Progenitor cell of endocrine pancreas (in vitro differentiated cells): ENCODE measurements around the gene WNT4. TPM values are rescaled to one million over a fixed set of nuclear protein-coding genes. Genes with fewer than 3 reads are reported as not detected.

ENCODE experiments used
- DNase-seq: peaks from one replicate; pipeline ENCODE4 v3.0.0; 2021; ENCODE audit warnings: low spot score; ENCODE audit not compliant: unreplicated experiment
- H3K27ac Mint-ChIP-seq: 2 replicates; pipeline ENCODE4 v1.8.0; 2021; ENCODE audit warnings: mild to moderate bottlenecking, moderate library complexity, mixed read lengths
- H3K27me3 Mint-ChIP-seq: 2 replicates; pipeline ENCODE4 v1.8.0; 2021; ENCODE audit warnings: mixed read lengths
- H3K36me3 Mint-ChIP-seq: 2 replicates; pipeline ENCODE4 v1.8.0; 2022; ENCODE audit warnings: mixed read lengths; ENCODE audit not compliant: insufficient read depth
- H3K4me1 Mint-ChIP-seq: 2 replicates; pipeline ENCODE4 v1.8.0; 2021; ENCODE audit warnings: low read depth, mixed read lengths
- H3K4me3 Mint-ChIP-seq: 2 replicates; pipeline ENCODE4 v1.8.0; 2021; ENCODE audit warnings: low read depth, mild to moderate bottlenecking, moderate library complexity, mixed read lengths
- H3K9me3 Mint-ChIP-seq: 2 replicates; pipeline ENCODE4 v1.8.0; 2021; ENCODE audit warnings: low read depth, mixed read lengths
- total RNA-seq: library from RNA; stranded (reverse); gene quantifications from 2 replicates; pipeline ENCODE4 v1.2.1, GENCODE V29; 2021
- TF ChIP-seq, protein P1 (sequence below): fragments of 200-600 bp; sonication (generic); IDR thresholded peaks from one replicate; pipeline ENCODE4 v1.5.0; 2021; ENCODE audit warnings: antibody characterized with exemption, mild to moderate bottlenecking; ENCODE audit not compliant: unreplicated experiment

WNT4 gene
- total RNA-seq, 1 donor from 2014 or later, result 0.74 TPM

DNA sequence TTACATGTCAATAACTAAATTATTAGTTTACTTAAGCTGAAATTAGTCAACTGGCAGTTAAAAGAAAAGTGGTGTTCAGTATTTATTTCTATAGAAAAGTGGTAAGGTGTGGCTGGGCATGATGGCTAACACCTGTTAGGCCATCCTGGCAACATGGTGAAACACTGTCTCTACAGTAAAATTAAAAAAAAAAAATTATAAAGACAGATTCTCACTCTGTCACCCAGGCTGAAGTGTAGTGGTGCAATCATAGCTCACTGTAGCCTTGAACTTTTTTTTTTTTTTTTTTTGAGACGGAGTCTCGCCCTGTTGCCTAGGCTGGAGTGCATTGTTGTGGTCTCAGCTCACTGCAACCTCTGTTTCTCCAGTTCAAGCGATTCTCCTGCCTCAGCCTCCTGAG is 32.9 kb downstream of the WNT4 start:
- DNase-seq, result no peak
- Mint-ChIP-seq H3K9me3 (no peaks in the 10 kb centered on the region), H3K27me3 (no peaks in the 10 kb centered on the region), H3K4me1 (peaks cover 7% of the 10 kb centered on the region), H3K4me3 (no peak overlapping the region), H3K36me3 (peaks cover 14% of the 10 kb centered on the region), H3K27ac (no peak overlapping the region)
- TF ChIP-seq, protein P1, sequence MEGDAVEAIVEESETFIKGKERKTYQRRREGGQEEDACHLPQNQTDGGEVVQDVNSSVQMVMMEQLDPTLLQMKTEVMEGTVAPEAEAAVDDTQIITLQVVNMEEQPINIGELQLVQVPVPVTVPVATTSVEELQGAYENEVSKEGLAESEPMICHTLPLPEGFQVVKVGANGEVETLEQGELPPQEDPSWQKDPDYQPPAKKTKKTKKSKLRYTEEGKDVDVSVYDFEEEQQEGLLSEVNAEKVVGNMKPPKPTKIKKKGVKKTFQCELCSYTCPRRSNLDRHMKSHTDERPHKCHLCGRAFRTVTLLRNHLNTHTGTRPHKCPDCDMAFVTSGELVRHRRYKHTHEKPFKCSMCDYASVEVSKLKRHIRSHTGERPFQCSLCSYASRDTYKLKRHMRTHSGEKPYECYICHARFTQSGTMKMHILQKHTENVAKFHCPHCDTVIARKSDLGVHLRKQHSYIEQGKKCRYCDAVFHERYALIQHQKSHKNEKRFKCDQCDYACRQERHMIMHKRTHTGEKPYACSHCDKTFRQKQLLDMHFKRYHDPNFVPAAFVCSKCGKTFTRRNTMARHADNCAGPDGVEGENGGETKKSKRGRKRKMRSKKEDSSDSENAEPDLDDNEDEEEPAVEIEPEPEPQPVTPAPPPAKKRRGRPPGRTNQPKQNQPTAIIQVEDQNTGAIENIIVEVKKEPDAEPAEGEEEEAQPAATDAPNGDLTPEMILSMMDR, result no peak

DNA sequence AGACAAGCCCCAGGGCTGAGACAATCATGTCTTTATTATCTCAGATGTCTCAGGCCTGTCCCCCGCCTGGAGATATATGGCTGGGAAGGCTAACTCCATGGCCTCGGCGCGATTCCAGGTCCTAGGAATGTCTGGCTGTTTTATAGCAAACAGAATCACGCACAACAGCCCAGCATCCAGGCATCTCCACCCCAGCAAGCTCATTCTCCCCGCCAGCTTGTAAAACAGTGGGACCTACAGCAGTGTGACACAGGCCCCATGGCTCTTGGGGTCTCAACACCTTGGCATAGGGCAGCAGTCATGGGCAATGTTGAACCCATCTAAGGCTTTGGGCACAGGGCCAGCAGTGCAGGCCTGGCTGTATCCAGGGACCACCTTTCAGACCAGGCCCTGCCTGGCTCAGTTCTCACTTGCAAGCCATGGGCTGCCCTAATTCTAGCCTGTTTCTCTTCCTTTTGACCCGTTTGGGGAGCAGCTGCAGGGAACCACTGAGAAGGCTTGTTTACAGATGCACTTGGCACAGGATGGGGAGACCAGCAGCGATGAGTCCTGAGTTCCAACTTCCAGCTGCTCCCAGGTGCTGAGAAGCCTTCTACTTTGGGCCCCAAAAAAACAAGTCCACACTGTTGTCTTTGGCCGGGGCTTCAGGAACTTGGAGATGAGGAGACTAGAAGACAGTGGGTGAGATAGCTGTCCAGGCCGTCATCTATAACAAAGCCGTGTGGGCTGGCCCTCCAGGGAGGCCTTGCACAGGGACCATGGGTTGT is 34.4 kb downstream of the WNT4 start:
- Mint-ChIP-seq H3K4me3 (no peak overlapping the region), H3K9me3 (no peaks in the 10 kb centered on the region), H3K36me3 (peaks cover 21% of the 10 kb centered on the region), H3K27ac (peak overlapping the region; percentile 49), H3K4me1 (peaks cover 4% of the 10 kb centered on the region), H3K27me3 (no peaks in the 10 kb centered on the region)
- TF ChIP-seq, protein P1, result no peak
- no peak for DNase-seq

DNA sequence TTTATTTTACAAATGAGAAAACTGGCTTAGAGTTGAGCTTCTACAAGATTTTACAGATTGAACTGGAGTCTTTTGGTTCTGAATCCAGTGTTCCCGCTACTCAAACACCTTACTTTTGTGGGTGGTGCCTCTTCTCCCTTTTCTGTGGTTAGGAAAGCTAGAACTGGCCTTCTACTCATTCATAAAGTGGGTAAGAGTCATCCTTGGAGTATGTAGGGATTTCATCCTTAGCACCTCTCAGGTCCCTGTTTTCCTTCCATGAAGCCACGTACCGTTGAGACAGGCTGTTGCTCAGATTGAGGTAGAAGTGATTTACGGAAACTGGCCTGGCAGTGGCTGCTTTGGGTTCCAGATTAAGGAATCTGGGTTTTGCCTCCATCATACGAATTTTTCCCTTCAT is 35.8 kb downstream of the WNT4 start:
- TF ChIP-seq, protein P1, result no peak
- peaks cover 23% of the 10 kb centered on the region for H3K36me3 Mint-ChIP-seq
- no peak overlapping the region for H3K4me3 Mint-ChIP-seq
- H3K4me1 Mint-ChIP-seq, result peaks cover 13% of the 10 kb centered on the region
- no peaks in the 10 kb centered on the region for H3K27me3 Mint-ChIP-seq
- H3K27ac Mint-ChIP-seq, result no peak overlapping the region
- H3K9me3 Mint-ChIP-seq, result no peaks in the 10 kb centered on the region
- DNase-seq, result no peak

DNA sequence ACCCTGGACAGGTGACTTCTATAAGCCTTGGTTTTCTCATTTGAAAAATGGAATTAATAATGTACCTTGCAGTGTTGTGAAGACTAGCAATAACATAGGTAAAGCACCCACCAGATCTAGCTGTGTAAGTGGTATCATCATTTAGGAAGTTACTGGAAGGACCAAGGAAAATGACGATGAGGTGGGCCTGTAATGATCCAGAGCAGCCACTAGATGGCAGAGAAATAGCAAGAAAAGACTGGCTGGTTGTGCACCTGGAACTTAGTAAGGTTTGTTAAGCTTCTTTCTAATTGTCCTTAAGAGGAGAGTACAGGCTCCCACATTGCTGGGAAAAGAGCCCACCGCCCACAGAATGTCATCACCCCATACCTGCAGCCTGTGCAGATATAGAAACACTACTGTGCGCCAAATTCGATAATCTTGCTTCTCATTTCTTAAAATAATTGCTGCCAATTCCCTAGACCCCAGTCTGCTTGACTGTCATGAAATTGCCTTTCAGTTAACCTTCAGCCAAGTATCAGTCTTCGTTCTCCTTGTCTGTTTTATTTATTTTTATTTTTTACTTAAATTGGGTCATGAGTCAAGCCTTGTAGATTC is 37.2 kb downstream of the WNT4 start:
- Mint-ChIP-seq H3K4me1 (peaks cover 18% of the 10 kb centered on the region), H3K4me3 (no peak overlapping the region), H3K36me3 (peaks cover 23% of the 10 kb centered on the region), H3K27me3 (no peaks in the 10 kb centered on the region), H3K27ac (no peak overlapping the region), H3K9me3 (no peaks in the 10 kb centered on the region)
- DNase-seq, result no peak
- TF ChIP-seq, protein P1, result peak; percentile 84

DNA sequence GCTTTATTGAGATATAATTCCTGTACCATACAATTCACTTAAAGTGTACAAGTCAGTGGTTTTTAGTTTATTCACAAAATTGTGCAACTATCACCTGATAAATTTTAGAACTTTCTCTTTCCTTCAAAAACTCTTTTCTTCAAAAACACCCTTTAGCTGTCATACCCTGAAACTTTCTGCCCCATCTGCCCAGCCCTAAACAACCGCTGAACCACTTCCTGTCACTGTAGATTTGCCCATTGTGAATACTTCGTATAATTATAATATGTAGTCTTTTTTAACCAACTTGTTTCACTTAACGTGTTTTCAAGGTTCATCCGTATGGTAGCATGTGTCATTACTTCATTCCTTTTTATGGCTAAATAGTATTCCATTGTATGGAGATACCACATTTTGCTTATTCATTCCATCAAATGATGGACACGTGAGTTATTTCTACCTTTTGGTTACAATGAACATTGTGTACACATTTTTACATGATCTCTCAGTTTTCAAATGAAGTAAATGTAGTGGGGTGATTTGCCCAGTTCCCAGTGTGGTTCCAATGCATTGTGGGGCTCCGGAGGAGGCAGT is 37.9 kb downstream of the WNT4 start:
- no peak for DNase-seq
- Mint-ChIP-seq H3K4me1 (peaks cover 22% of the 10 kb centered on the region), H3K27me3 (no peaks in the 10 kb centered on the region), H3K9me3 (no peaks in the 10 kb centered on the region), H3K4me3 (no peak overlapping the region), H3K36me3 (peaks cover 23% of the 10 kb centered on the region), H3K27ac (no peak overlapping the region)
- TF ChIP-seq, protein P1, result no peak
